ENCODE data around the gene MYRIP.

MYRIP gene

DNA sequence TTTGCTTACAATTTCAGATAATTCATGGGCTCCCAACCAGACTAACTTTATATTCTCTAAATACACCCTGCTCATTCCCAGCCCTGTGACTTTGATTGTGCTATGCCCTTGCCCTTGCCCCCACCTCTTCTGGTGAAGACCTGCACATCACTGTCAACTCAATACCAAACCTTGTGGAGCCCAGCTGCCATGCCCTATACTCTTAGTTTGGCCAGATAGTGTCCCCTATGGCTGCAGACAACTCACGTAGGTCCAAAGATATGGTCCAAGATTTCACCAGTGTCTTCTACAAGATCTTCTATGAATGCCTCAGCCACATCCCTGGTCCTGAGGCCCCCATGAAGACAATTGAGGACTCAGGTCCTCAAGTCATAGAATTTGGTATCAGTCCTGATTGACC, 381.8 kb downstream of the MYRIP start:
- TF ChIP-seq, protein P1, sequence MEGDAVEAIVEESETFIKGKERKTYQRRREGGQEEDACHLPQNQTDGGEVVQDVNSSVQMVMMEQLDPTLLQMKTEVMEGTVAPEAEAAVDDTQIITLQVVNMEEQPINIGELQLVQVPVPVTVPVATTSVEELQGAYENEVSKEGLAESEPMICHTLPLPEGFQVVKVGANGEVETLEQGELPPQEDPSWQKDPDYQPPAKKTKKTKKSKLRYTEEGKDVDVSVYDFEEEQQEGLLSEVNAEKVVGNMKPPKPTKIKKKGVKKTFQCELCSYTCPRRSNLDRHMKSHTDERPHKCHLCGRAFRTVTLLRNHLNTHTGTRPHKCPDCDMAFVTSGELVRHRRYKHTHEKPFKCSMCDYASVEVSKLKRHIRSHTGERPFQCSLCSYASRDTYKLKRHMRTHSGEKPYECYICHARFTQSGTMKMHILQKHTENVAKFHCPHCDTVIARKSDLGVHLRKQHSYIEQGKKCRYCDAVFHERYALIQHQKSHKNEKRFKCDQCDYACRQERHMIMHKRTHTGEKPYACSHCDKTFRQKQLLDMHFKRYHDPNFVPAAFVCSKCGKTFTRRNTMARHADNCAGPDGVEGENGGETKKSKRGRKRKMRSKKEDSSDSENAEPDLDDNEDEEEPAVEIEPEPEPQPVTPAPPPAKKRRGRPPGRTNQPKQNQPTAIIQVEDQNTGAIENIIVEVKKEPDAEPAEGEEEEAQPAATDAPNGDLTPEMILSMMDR (conservative IDR thresholded peaks at IDR 0.05): no peak
- TF ChIP-seq ZFX (IDR thresholded peaks at IDR 0.05): no peak
- H3K27ac ChIP-seq: no peak overlapping the region

DNA sequence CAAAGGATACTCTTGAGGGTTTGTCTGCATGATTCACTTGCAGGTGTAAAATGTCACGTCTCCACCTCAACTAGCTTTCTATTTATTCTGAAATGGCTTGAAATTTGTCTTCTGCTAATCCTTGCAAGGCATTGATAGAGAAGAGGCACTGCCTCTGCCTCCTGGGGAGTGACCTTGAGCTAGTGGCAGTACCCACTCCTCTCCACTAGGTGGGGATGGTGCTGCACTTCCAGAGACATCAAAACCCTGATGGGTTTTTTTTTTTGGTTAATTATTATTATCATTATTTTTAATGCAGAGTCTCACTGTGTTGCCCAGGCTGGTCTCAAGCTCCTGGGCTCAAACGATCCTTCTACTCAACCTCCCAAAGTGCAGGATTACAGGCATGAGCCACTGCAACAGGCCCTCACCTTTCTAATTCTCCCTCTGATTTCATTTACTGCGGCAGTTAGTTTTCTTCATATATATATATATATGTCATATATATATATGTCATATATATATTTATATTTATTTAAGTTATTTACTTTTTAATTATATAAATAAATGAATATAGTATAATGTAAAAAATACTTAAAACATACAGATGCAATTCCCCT, 382.5 kb downstream of the MYRIP start:
- no peak overlapping the region for H3K27ac ChIP-seq
- TF ChIP-seq, protein P1 (conservative IDR thresholded peaks at IDR 0.05): peak; percentile 83
- no peak for TF ChIP-seq ZFX (IDR thresholded peaks at IDR 0.05)

DNA sequence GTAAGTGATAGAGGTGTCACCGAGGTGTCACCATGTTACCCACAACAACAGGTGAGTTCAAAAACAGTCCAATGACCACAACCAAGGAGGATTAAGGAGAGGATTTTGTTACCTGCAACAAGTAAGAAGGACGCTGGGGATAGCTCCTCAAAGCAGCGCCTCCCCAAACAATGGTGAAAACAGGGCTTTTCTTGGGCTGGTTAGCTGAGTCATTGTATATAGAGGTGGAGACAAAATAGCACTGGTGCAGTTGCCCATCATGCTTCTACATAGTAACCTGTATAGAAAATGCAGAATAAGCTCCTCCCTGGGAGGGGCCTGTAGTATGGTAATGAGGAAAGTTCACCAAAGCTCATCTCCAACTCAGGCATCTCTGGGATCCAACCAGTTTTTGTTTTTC, 383.2 kb downstream of the MYRIP start:
- TF ChIP-seq ZFX (IDR thresholded peaks at IDR 0.05): no peak
- TF ChIP-seq, protein P1 (conservative IDR thresholded peaks at IDR 0.05): no peak
- H3K27ac ChIP-seq: no peak overlapping the region

DNA sequence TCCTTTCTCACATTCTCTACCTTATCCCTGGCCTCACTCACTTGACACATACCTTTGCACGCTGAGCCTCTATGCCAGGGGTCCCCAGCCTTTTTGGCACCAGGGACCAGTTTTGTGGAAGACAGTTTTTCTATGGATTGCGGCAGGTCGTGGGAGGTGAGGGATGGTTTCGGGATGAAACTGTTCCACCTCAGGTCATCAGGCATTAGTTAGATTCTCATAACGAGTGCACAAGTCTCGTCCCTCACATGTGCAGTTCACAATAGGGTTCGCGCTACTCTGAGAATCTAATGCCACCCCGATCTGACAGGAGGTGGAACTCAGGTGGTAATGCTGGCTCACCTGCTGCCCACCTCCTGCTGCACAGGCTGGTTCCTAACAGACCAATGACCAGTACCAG, 387.6 kb downstream of the MYRIP start:
- no peak overlapping the region for H3K27ac ChIP-seq
- TF ChIP-seq, protein P1 (conservative IDR thresholded peaks at IDR 0.05): no peak
- no peak for TF ChIP-seq ZFX (IDR thresholded peaks at IDR 0.05)

DNA sequence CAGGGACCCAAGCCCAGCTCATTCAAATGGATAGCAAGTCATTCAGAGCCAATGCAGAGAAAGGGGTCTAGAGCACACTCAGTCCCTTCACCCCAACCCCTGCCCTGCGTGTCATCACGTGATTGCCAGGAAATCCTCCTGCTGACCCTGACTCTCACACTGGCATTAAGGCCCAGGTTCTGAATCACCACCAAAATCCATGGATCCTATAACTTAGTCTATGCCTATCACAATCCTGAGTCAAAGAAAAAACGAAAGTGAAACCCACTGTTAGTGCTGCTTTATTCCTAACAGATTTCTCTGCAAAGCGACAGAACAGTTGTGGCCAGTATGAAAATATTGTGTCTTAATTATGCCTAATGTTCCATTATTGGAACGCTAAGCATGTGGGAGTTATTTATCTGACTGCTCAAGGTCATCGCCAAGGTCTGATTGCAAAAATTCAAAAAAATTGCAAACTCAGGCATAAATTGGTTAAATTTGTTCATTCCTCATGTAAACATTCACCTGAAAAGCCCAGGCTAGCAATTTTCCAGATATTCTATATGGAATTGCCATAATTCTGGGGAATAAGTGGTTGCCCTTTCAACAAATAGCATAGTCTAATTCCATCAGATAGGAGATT, 391.4 kb downstream of the MYRIP start:
- H3K27ac ChIP-seq: no peak overlapping the region
- TF ChIP-seq, protein P1 (conservative IDR thresholded peaks at IDR 0.05): no peak
- TF ChIP-seq ZFX (IDR thresholded peaks at IDR 0.05): no peak

DNA sequence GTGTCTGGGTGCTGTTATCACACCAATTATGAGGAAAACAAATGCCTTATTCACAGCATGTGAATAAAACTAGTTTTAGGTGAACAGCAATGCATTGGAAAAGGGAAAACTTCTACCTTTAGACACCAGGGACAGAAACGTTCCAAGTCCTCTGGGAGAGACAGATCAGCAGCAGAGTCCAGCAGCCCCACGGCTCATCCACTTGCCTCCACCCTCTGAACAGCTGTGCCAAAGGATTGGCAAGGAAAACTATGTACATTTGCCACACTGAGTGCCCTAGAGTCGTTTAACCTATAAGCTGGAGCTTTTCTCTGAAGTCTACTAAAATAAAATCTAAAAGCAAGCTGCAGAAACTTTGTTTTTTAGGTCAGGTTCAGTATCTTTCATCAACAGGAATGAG, 392.4 kb downstream of the MYRIP start:
- H3K27ac ChIP-seq: no peak overlapping the region
- TF ChIP-seq, protein P1 (conservative IDR thresholded peaks at IDR 0.05): no peak
- TF ChIP-seq ZFX (IDR thresholded peaks at IDR 0.05): no peak

DNA sequence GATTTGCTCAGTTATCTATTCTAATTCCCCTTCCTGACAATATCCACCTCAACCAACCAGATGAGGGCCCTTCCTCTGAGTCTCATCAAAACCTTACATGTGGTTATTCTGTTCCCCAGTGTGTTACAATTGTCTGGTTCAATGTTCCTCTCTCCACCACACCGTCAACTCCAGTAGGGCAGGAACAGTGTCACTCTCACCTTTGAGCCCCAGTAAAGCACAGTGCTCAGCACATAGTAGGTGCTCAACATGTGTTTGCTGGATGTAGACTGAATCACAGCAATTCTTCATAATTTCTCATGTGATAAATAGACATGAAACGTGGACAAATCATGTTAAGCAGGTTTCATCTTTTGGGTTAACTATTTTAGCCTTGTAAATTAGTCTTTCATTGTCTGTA, 397.1 kb downstream of the MYRIP start:
- no peak for TF ChIP-seq ZFX (IDR thresholded peaks at IDR 0.05)
- TF ChIP-seq, protein P1 (conservative IDR thresholded peaks at IDR 0.05): no peak
- H3K27ac ChIP-seq: no peak overlapping the region

All from C4-2B (cell line).